SIG-M5 treated with dmso at 0.1 percent for 504 hours (cell line): ENCODE measurements around the gene CSMD2.
"Not testable (repeated sequence)": the region's sequence is repeated elsewhere in the genome, so short reads cannot be mapped to it uniquely, and the experiment has no call there.

Experiments
- DNase-seq: peaks from one replicate; lab custom pipeline; 2025; ENCODE audit not compliant: unreplicated experiment; lab: John Stamatoyannopoulos, UW

CSMD2 gene

DNA sequence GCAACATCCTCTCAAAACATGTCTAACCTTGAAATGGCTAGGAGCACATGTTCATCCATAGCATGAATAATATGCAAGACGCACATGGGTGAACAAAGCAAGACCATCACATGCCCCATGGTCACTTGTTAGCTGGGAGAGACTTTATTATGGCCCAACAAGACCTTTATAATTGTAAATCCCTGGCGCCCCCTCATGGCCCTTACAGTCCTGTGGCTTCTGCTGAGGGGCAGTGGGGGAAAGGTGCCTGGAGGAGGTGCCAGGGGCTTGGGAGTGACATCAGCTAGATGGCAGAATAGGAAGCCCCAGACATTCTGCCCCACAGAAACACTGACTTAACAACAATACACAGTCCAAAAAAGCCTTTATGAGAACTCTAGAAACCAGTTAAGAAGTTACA lies 51.7 kb downstream of the CSMD2 start:
- DNase-seq = no peak

DNA sequence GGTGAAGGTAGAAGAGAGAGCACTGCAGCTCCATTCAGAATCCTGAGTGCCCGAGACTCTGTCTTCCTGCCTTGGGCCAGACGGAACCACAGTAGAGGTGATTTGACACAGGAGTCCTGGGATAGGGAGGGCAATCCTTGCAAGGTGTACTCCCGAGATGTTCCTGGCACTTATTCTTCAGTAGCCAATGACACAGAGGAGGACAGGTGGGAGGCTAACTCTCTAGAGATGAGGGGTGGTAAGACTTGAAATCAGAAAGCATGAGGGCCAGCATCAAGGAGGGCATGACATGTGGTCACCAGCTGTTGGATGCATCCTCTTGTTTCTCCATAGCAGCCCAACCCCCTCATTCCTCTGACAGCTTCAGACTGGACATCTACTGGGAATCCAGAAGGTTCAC lies 56.3 kb downstream of the CSMD2 start:
- no peak for DNase-seq

DNA sequence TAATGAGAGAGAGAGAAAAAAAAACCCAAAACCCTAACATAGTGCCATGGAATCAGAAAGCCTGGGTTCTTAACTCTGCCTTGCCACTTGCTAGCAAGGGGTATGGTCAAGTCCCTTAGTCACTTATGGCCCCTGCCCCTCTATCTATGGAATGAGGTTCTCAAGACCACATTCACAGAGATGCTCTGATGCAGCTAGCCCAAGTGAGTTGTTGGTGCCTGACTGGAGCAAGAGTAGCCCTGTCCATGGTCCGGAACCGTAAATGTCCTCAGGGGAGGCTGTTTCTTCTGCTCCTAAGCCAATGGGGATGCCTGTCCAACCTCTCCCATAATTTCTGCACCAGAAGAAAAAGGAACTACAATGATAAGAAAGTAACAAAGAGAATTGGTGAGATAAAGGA lies 56.8 kb downstream of the CSMD2 start:
- no peak for DNase-seq

DNA sequence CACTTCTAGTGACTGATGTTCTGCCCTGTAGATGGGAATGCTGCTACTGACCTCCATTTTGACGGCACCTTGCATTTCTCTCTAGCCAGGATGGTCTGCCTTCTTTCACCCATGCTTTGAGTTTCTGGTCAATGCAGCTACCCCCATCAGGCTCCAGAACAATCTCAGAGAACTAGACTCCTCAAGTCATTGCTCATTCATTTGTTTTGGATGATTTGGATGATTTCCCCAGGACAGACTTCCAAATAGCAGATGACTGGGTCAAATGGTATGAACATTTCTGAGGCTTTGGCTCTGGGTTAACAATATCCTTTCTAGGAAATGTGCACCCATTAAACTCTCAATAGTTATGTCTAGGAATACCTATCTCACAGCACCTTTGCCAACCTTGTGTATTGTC lies 63.9 kb downstream of the CSMD2 start:
- DNase-seq = no peak

DNA sequence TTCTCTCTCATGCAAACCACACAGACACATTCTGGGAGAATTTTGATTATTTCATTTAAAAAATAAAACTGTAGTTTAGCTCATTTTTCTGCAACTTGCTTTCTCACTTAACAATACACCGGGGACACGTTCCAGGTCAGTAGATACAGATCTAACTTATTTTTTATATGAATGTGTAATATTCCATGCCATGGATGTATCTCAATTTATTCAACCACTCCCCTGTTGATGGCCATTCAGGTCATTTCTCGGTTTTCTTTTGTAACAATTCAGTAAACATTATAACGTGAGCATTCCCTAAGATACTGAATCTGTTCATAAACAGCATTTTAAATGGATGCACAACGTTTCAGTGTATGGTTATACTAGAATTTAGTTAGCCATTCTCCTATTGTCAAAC lies 64.7 kb downstream of the CSMD2 start:
- DNase-seq = no peak

GRCh38 chr1:34092399-34092798 lies 72.6 kb downstream of the CSMD2 start:
- DNase-seq = not testable (repeated sequence)

DNA sequence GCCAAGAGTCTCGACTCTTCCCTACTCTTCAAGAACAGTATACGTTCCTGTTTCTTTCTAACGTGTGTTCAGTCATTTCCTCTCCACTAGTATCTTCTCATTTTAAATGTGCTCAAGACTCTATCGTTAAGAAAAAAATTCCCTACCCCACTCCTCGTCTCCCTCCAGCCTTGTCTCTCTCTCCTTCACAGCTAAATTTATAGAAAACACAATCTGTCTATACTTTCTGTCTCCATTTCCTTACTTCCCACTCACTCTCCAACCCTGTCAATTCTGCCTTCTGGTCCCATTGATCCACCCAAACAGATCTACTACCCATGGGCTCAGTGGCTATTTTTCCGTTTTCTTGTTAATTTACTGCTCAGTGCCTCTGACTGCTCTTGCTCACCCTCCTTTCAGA lies 75.3 kb downstream of the CSMD2 start:
- DNase-seq = no peak

- no peak for DNase-seq
Observed at GRCh38 chr1:34087986-34088385, 77.0 kb downstream of the CSMD2 start.

DNA sequence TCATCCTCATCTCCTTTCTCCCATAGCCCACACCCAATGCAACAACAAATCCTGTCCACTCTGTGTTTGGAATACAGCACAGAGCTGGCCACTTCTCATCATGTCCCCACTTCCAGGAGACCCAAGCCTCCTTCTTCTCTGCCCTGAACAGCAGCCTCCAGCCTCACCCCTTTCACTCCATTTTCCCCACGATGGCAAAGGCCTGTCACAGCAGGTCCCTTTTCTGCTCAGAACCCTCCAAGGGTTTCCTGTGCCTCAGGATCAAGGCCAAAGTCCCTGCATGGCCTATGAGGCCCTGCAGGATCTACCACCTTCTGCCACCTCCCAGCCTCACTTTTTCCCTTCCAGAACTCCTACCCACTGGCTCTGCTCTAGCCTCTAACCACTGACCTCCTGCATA lies 78.5 kb downstream of the CSMD2 start:
- DNase-seq = no peak

DNA sequence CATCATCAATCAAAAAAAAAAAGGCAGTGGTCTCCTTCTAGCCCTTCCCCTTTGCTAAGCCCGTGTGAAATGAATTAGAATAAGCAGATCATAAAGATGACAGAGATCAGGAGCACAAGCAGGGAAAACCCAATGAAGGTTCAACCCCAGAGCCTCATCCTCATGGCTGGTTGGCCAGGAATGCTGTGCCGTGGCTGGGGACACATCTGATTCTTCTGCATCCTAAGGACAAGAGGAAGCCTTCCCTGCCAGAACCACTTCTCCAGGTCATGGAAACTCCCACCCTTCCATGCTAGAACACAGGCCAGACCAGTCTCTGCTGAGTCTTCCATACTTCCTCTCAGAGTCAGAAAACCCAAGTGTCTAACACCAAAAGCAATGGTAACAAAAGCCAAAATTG lies 81.1 kb downstream of the CSMD2 start:
- DNase-seq = no peak

DNA sequence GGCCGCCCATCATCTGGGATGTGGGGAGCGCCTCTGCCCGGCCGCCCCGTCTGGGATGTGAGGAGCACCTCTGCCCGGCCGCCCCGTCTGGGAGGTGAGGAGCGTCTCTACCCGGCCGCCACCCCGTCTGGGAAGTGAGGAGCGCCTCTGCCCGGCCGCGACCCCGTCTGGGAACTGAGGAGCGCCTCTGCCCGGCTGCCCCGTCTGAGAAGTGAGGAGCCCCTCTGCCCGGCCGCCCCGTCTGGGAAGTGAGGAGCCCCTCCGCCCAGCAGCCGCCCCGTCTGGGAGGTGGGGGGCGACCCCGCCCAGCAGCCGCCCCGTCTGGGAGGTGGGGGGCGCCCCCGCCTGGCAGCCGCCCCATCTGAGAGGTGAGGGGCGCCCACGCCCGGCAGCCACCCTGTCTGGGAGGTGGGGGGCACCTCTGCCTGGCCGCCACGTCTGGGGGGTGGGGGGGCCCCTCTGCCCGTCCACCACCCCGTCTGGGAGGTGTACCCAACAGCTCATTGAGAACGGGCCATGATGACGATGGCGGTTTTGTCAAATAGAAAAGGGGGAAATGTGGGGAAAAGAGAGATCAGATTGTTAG lies 82.9 kb downstream of the CSMD2 start:
- DNase-seq = not testable (repeated sequence)

DNA sequence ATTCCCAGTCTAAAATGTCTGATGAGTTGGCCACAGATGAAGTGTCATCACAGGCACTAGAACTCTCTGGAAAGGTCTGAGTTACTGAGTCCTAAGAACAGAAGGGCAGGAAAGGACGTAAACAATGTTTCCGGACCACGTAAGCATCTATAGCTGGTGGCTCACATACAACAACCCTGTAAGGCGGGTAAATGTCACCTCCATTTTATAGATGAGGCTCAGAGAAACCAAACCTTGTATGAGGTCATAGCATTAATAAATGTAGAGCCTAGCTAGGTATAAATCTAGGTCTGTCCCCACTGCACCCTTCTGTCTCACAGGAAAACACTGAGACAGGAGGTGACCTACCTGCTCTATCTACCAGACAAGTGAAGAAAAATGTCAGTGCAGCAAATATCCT lies 86.6 kb downstream of the CSMD2 start:
- no peak for DNase-seq

DNA sequence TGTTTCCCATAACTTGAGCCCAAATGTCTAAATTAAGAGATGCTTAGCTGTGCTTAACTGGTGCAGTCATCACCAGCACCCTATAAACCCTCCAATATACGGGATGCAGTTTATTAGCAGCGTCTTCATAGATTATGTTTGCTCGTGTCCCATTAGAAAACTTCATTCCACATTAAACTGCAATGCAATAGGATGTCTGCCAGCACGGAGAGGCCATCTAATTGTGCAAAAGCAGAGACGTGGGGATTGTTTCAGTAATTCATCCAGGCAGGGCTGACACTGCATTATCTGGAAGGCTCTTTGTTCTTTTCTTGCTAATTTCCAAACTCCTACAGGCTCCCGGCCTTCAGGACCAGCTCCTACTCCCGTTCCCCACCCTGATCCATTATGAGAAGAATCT lies 89.5 kb downstream of the CSMD2 start:
- no peak for DNase-seq

- no peak for DNase-seq
Observed at GRCh38 chr1:34073028-34073695, 91.9 kb downstream of the CSMD2 start.

- no peak for DNase-seq
Observed at GRCh38 chr1:34070201-34070836, 94.7 kb downstream of the CSMD2 start.

DNA sequence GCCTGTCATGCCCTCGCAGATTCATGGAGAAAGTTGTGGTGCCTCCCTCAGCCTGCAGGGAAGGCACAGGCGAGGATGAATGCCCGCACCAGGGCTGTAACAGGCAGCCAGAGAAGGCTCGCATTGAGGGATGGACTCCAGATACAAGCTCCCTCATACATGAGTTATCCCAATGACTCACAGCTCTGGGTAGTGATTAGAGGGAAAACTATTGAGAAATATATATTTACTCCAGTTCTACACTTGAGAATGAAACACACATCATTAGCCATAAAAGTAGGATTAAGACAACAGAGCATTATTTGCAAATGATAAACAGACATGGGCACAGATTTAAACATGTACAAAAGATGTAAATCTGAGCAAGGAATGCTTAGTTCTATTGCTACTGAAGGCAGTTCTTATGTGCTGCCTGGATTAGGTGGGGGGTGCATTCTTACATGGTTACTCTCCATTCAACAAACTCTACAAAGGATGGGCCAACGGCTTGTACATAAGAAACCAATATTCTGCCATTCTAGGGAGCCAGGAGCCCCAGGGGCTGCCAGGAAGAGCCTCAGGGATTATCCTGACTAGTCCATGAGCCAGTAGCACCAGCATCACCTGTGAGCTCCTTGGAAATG lies 97.9 kb downstream of the CSMD2 start:
- no peak for DNase-seq

DNA sequence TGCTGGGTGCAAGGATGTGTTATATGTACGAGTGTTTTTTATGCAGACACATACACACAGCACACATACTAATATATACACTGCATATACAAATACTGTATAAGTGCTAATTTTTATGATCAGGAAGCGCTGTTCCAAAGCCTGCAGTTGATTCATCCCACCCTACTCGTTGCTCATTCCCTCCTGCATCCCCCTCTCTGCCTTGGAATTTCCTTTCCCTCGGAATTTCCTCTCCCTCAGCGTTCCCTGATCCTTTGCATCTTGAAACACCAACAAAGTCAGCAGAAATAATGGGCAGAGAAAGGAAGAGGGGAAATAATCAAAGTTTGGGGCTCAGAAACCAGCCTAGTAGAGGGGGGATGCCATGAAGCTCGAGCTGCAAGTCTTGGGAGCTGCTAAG lies 98.9 kb downstream of the CSMD2 start:
- DNase-seq = no peak

DNA sequence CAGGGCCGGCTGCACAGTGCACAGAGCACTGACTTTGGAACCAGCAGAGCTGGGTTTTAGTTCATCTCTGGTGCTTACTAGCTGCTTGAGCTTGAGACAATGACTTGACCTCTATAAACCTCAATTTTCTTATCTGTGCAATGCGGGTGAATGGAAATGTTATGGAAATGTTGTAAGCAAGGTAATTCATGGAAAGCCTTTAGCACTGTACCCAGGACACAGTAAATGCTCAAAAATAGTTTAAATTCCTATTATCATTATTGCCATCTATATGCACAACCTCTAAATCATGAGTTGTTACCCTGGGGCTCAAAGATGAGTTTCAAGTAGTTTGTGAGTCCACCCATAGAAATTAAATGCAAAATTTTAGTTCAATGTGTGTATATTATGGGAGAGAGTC lies 99.5 kb downstream of the CSMD2 start:
- DNase-seq = no peak

- no peak for DNase-seq
Observed at GRCh38 chr1:34060901-34061415, 104.1 kb downstream of the CSMD2 start.

DNA sequence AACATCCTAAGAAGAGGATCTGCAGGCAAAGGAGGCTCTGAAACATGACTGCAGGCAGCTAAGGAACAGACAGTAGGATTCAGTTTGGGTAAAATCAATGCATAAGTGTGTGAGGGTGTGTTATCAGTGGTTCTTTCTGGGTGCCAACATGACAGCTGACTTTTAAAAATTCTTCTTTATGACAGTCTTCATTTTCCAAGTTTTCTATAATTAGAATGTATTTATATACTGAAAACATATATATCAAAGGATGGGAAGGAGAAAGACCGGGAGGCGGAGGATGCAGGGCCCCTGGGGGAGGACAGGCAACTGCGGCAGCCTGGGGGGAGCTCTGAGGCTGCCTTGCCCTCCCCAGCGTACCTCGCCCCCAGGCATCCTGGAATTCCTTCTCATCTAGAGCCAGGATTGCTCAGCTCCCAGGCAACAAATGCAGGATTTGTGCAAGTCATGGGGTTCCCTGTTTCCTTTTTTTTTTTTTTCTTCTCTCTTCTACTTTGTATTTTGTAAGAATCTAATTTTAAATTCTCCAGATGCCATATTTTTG lies 104.8 kb downstream of the CSMD2 start:
- DNase-seq = no peak

GRCh38 chr1:34057347-34058130 lies 107.5 kb downstream of the CSMD2 start:
- no peak for DNase-seq
